Heart left ventricle (tissue), 16 donors: ENCODE measurements around the gene CDC16. TPM values are rescaled to one million over a fixed set of nuclear protein-coding genes. Genes with fewer than 3 reads are reported as not detected.

Experiments used
- ATAC-seq, 4 donors: fragments of 200-7000 bp; cut with Tn5 transposase; one replicate each; pipeline ENCODE4 v1.9.1; 2020 to 2022; ENCODE audit warnings: moderate library complexity in 4 of 4, mild to moderate bottlenecking in 3 of 4, moderate number of reproducible peaks in 1 of 4
- DNase-seq, 5 donors: peaks; one replicate each; pipeline ENCODE4 v3.0.0-alpha.2; 2020
- H3K27ac ChIP-seq, 12 donors: fragments of 200-600 bp; sonication (generic) in 4 of 12; one replicate each; pipeline versions ENCODE4 v1.5.0 to v1.8.0; 2016 to 2022; ENCODE audit warnings: mild to moderate bottlenecking in 2 of 12
- H3K27me3 ChIP-seq, 9 donors: fragments of 200-600 bp; sonication (generic) in 2 of 9; one replicate each; pipeline versions ENCODE4 v1.5.1 to v1.8.0; 2016 to 2022; ENCODE audit warnings: mild to moderate bottlenecking in 3 of 9
- H3K36me3 ChIP-seq, 9 donors: fragments of 200-600 bp; sonication (generic) in 2 of 9; one replicate each; pipeline versions ENCODE4 v1.5.0 to v1.8.0; 2018 to 2022; ENCODE audit warnings: mild to moderate bottlenecking in 2 of 9
- H3K4me1 ChIP-seq, 12 donors: fragments of 200-600 bp; sonication (generic) in 4 of 12; one replicate each; pipeline versions ENCODE4 v1.5.0 to v1.8.0; 2016 to 2022; ENCODE audit warnings: mild to moderate bottlenecking in 3 of 12
- H3K4me3 ChIP-seq, 12 donors: fragments of 200-600 bp; sonication (generic) in 4 of 12; one replicate each; pipeline versions ENCODE4 v1.5.0 to v1.8.0; 2017 to 2022; ENCODE audit warnings: mild to moderate bottlenecking in 9 of 12, moderate library complexity in 4 of 12
- H3K9me3 ChIP-seq, 12 donors: fragments of 200-600 bp; sonication (generic) in 4 of 12; one replicate each; pipeline versions ENCODE4 v1.5.0 to v1.8.0; 2016 to 2022; ENCODE audit warnings: mild to moderate bottlenecking in 1 of 12
- POLR2A ChIP-seq, 2 donors: fragments of 450-650 bp; IDR thresholded peaks; one replicate each; pipeline ENCODE4 v1.6.1; 2017; ENCODE audit warnings: antibody characterized with exemption in 2 of 2, mild to moderate bottlenecking in 2 of 2, moderate library complexity in 2 of 2
- WGBS, 4 donors: extraction: QIAGEN DNeasy Blood & Tissue Kit in 2 of 4; methylation state at CpG; one replicate each; pipeline versions ENCODE4 v1.1.5 to v1.1.7; 2013 to 2018; 5-methylcytosine and 5-hydroxymethylcytosine counted together
- intact Hi-C, 10 donors: fragments of 100-400 bp; cut with DNase I; formaldehyde crosslinking; loops; one replicate each; pipeline versions ENCODE4 v1.11.1 to v1.14.2; 2022
- polyA plus RNA-seq, 2 donors: library from polyadenylated mRNA; stranded (reverse); fragments of 200-250 nt; gene quantifications; one replicate each; pipeline ENCODE4 v1.2.3, GENCODE V29; 2013
- total RNA-seq, 9 donors: library from RNA; depleted of rRNA in 2 of 9; stranded (reverse); fragments of >200 nt in 2 of 9; fragmentation: NEBNext Ultra II Directional in 3 of 9; extraction: Animal tissue kit (Norgen Biotek cat#: 25700) in 3 of 9; gene quantifications; one replicate each; pipeline versions ENCODE4 v1.1.0 to v1.2.4, GENCODE V29; 2016 to 2023
- TF ChIP-seq, protein P1 (sequence below), 12 donors: fragments of 200-600 bp; sonication (generic) in 4 of 12; IDR thresholded peaks; one replicate each; pipeline versions ENCODE4 v1.5.0 to v1.8.0; 2018 to 2022; ENCODE audit warnings: antibody characterized with exemption in 12 of 12, mild to moderate bottlenecking in 5 of 12
- donor health status: ischemic (EF 13 %, LVEDD 7.1; RV severe dilation, severe dysfunction).
- donor health status: healthy with polysubstance abuse.
- donor health status: DM: no; HTN: yes; CAD: no.
- donor health status: DM: no; HTN: no; CAD: no.
- donor health status: ischemic (EF 25% LVEDD 6.9; RV normal size, moderate dysfunction).
- donor health status: ischemic (EF 25% LVEDD 5.7; RV mildly dilated, moderate dysfunction).
- donor health status: healthy.
- donor health status: DM: yes; HTN: yes; CAD: no.
- donor health status: ischemic (EF 35%, LVEDD 5.7; RV mildly dilated, moderate dysfunction).
- donor health status: nonischemic (EF 11% LVEDD 7.7; RV severe dilation, severe dysfunction).
- donor health status: DM: yes; HTN: yes; CAD: no.
- donor health status: PGD.
- donor health status: ischemic (EF 29% LVEDD 5.4; RV normal size, mild dysfunction).
- donor health status: nonischemic (EF 23%, LVEDD 6.1; RV moderate dilation, normal function).

The CDC16 gene
- total and polyA plus RNA-seq, 11 donors: 20.0 to 41.7 (median 32.4) TPM

DNA sequence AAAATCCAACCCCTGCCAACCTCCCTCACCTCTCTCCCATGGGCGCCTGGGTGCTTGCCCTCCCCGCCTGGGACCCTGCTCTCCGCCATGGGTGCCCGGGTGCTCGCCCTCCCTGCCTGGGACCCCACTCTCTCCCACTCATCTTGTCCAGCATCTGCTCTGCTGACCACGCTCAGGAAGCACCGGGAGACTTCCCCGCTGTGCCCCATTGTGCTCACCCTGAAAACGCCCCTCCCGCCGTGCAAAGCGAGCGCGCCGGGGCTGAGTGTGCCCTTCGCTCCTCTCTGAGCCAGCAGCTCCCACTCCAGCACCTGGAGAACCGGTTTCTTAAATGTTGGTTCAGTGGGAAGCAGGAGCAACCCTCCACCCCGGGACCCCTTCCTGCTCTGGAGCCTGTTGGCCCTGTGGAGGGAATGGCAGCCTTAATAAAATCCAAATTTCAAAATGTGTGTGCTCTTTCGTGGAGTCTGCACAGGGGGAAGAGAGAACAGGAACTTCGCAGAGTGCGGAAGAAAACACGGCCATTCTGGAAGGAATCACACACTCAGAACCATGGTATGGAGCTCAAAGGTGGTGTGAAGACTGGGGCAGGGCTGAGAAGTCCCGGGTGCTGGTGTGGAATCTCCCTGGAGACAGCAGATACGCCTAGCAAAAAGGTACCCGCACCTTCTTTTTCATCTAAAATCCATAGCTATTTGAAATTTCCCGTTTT, 23.1 kb upstream of the CDC16 start:
- Histone ChIP-seq H3K9me3 (peaks cover 0 to 4% (median 0%) of the 10 kb centered on the region in 12 donors), H3K27ac (no peak overlapping the region), H3K4me3 (no peak overlapping the region), H3K27me3 (peaks cover 0 to 14% (median 0%) of the 10 kb centered on the region in 9 donors), H3K36me3 (no peaks in the 10 kb centered on the region), H3K4me1 (no peaks in the 10 kb centered on the region)
- 75 to 78% (median 76%) methylated on average over 25 to 26 of the region's 26 CpGs for WGBS, 4 donors
- TF ChIP-seq, protein P1, sequence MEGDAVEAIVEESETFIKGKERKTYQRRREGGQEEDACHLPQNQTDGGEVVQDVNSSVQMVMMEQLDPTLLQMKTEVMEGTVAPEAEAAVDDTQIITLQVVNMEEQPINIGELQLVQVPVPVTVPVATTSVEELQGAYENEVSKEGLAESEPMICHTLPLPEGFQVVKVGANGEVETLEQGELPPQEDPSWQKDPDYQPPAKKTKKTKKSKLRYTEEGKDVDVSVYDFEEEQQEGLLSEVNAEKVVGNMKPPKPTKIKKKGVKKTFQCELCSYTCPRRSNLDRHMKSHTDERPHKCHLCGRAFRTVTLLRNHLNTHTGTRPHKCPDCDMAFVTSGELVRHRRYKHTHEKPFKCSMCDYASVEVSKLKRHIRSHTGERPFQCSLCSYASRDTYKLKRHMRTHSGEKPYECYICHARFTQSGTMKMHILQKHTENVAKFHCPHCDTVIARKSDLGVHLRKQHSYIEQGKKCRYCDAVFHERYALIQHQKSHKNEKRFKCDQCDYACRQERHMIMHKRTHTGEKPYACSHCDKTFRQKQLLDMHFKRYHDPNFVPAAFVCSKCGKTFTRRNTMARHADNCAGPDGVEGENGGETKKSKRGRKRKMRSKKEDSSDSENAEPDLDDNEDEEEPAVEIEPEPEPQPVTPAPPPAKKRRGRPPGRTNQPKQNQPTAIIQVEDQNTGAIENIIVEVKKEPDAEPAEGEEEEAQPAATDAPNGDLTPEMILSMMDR (IDR thresholded peaks at IDR 0.05): no peak
- TF ChIP-seq POLR2A (IDR thresholded peaks at IDR 0.05): no peak
- DNase-seq (no peak), ATAC-seq (no peak)
- intact Hi-C loops: no loop called here

DNA sequence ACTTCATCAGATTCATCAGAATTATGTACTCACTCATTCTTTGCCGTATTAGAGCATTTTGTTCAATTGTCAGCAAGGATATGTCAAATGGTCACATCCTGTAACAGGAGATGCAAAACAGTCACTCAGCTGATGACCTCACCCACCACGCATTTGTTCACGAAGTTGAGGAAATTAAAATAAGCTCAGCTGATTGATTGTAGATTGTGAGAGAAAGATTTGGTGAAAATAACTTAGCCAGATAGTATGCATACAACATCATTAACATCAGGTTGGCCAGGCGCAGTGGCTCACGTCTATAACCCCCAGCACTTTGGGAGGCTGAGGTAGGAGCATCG, 22.6 kb upstream of the CDC16 start:
- H3K27ac ChIP-seq: no peak overlapping the region

DNA sequence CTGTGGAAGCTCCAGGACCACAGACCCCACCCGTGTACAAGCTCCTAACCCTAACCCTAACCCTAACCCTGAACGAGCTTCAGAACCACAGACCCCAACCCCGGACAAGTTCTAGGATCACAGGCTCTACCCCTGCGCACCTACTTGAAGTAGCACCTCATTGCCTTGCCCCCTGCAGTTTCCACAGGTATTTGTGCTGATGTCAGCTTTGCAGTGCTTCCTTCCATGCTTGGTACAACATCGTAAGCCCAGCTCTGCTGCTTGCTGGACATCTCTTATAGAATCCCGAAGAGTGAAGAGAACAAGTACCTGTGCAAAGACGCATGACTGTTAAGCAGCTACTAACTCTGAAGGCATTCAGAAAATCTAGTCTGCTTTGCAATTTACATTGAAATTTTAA, 20.7 kb upstream of the CDC16 start:
- no peak overlapping the region for H3K27ac ChIP-seq
- no peak for ATAC-seq
- no peak for DNase-seq
- H3K36me3 ChIP-seq: no peaks in the 10 kb centered on the region
- H3K9me3 ChIP-seq: no peaks in the 10 kb centered on the region
- no peak overlapping the region for H3K4me3 ChIP-seq
- intact Hi-C loops: no loop called here
- H3K4me1 ChIP-seq: no peaks in the 10 kb centered on the region
- TF ChIP-seq POLR2A (IDR thresholded peaks at IDR 0.05): no peak
- TF ChIP-seq, protein P1 (IDR thresholded peaks at IDR 0.05): no peak
- H3K27me3 ChIP-seq: peaks cover 0 to 14% (median 0%) of the 10 kb centered on the region in 9 donors
- WGBS, 4 donors: 93 to 95% (median 94%) methylated on average over 7 of the region's 7 CpGs

More for the DNA sequence above, 22.6 kb upstream of the CDC16 start:
- ATAC-seq (no peak), DNase-seq (no peak)
- TF ChIP-seq POLR2A (IDR thresholded peaks at IDR 0.05): no peak
- TF ChIP-seq, protein P1 (IDR thresholded peaks at IDR 0.05): no peak
- Histone ChIP-seq H3K36me3 (no peaks in the 10 kb centered on the region), H3K9me3 (peaks cover 0 to 2% (median 0%) of the 10 kb centered on the region in 12 donors), H3K27me3 (peaks cover 0 to 14% (median 0%) of the 10 kb centered on the region in 9 donors), H3K4me1 (no peaks in the 10 kb centered on the region), H3K4me3 (no peak overlapping the region)
- intact Hi-C loops: no loop called here
- 58 to 72% (median 62%) methylated on average over 6 of the region's 6 CpGs for WGBS, 4 donors

DNA sequence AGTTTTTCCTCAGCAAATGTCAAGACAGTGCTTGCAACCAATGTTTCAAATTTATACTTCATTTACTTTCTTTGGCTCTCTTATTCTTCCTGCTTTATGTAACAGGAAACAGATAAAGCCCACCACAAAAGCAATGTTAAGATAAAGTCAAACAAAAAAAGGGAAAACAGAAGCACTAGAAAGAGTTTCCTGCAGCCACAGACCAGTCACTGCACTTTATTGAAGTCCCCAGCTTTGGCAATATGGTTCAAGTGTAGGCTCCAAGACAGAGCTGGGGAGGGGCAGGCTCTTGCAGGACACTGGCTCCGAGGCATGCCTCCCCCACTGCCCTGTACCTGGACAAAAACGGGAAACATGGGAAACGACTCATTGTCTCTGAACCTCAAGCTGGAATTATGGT, 15.3 kb upstream of the CDC16 start:
- WGBS, 4 donors: 37 to 65% (median 44%) methylated on average over 3 of the region's 3 CpGs
- ATAC-seq: no peak

More for the DNA sequence above, 15.3 kb upstream of the CDC16 start:
- H3K4me3 ChIP-seq: no peak overlapping the region
- TF ChIP-seq, protein P1 (IDR thresholded peaks at IDR 0.05): no peak
- no peak for TF ChIP-seq POLR2A (IDR thresholded peaks at IDR 0.05)
- H3K27ac ChIP-seq: no peak overlapping the region
- H3K4me1 ChIP-seq: peaks cover 0 to 16% (median 0%) of the 10 kb centered on the region in 12 donors
- no peaks in the 10 kb centered on the region for H3K36me3 ChIP-seq
- no peaks in the 10 kb centered on the region for H3K27me3 ChIP-seq
- H3K9me3 ChIP-seq: no peaks in the 10 kb centered on the region
- no peak for DNase-seq
- intact Hi-C loops: no loop called here
